NCI-H446 treated with DMSO at 0.1 percent for 48 hours (cell line): ENCODE measurements around the gene STAB1.

ENCODE experiments used
- DNase-seq: peaks from one replicate; lab custom pipeline; 2025; lab: John Stamatoyannopoulos, UW

STAB1 gene

GRCh38 chr3:52503788-52504424, 8.8 kb downstream of the STAB1 start:
- no peak for DNase-seq

GRCh38 chr3:52504977-52505376, 9.8 kb downstream of the STAB1 start:
- DNase-seq = no peak

DNA sequence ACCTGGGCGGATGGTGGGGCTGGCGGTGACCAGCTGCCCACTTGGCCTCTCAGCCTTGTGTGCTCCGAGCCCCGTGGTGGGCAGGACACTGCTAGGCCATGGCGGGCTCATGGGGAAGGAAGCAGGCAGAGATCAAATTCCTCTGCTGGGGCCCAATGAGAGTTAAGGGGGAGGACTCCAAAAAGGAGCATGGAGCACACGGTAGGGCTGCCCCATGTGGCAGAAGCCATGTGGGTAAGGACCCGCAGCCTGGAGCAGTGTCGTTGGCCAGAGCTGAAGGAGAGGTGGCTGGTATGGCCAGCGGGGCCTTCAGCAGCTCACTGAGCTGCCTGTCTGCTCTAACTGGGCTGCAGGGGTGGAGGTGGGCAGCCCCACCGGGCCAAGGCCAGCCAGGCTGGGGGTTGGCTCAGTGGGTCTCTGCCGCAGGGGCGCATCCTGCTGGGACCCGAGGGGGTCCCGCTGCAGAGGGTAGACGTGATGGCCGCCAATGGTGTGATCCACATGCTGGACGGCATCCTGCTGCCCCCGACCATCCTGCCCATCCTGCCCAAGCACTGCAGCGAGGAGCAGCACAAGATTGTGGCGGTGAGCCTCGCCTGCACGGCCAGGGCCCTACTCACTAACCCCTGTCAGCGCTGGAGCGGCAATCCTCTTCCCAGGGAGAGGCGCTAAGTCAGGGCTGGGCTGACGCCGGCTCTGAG, 11.3 kb downstream of the STAB1 start:
- DNase-seq = no peak

- no peak for DNase-seq
These were observed 12.2 kb downstream of the STAB1 start for GRCh38 chr3:52507359-52507758.

DNA sequence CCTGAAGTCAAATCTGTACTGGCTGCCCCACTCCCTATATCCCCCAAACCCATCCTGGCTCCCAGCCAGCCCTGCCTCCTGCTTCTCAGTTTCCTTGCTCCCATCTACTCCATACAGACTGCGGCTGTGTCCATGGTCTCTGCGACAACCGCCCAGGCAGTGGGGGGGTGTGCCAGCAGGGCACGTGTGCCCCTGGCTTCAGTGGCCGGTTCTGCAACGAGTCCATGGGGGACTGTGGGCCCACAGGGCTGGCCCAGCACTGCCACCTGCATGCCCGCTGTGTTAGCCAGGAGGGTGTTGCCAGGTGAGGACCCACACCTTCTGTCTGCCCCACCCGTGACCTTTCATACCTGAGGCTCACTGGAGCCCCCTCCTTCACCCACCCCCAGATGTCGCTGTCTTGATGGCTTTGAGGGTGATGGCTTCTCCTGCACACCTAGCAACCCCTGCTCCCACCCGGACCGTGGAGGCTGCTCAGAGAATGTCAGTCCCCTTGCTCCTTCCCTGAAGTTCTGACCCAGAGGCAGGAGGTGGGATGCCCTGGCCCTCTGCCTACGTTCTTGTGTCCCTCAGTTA, 14.7 kb downstream of the STAB1 start:
- no peak for DNase-seq

- DNase-seq = no peak
These were observed 16.4 kb downstream of the STAB1 start for GRCh38 chr3:52511509-52511908.

DNA sequence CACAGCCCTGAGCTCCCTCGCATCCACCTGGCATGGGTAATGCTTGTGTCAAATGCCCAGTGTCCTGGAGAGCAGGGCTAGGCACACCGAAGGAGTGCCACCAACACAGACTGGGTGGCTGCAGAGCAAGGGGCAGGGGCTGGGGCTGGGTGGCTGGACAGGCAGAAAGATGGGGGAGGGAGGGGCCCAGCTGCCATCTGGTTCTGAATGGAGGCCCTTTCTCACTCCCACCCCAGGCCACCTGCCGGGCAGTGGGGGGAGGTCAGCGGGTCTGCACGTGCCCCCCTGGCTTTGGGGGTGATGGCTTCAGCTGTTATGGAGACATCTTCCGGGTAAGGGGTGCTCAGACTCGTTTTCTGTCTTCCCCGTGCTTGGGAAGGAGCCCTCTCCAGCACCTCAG, 17.0 kb downstream of the STAB1 start:
- no peak for DNase-seq

DNA sequence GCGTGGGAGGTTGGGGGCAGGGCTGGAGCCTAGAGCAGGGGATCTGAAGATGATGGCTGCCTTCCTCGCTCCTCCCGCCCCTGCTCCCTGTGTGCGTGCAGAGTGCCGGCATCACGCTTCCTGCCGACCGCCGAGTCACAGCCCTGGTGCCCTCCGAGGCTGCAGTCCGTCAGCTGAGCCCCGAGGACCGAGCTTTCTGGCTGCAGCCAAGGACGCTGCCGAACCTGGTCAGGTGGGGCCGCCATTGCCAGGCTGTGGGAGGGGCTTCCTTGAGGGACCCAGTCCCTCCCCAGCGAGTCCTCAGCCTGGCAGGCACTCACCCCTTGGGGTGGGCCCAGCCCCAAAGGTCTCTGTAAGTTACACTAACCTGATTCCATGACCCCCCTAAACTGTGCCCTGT, 17.6 kb downstream of the STAB1 start:
- no peak for DNase-seq

GRCh38 chr3:52513281-52513680, 18.1 kb downstream of the STAB1 start:
- no peak for DNase-seq

GRCh38 chr3:52514576-52514975, 19.4 kb downstream of the STAB1 start:
- DNase-seq = no peak

- no peak for DNase-seq
These were observed 20.1 kb downstream of the STAB1 start for GRCh38 chr3:52515192-52515591.

DNA sequence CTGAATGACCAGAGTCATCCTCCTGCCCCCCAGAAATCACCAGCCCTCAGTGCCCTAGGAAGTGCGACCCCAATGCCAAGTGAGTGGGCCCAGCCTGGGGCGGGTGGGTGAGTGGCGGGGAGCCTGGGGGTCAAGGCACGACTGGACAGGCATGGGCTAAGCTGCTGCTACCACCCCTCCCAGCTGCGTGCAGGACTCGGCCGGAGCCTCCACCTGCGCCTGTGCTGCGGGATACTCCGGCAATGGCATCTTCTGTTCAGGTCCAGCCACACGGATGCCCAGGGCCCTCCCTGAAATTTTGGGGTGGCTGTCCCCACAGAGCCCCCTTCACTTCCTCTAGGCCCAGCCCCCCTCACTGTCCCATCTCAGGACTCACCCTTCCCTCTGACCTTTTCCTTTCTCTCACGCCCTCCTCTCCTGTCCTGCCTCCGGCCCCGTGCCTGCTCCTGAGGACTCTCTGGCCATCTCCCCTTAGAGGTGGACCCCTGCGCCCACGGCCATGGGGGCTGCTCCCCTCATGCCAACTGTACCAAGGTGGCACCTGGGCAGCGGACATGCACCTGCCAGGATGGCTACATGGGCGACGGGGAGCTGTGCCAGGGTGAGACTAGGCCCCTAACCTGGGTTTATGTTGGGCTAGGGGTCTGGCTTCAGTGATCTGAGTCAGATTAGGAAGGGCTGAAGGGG, 21.5 kb downstream of the STAB1 start:
- no peak for DNase-seq

DNA sequence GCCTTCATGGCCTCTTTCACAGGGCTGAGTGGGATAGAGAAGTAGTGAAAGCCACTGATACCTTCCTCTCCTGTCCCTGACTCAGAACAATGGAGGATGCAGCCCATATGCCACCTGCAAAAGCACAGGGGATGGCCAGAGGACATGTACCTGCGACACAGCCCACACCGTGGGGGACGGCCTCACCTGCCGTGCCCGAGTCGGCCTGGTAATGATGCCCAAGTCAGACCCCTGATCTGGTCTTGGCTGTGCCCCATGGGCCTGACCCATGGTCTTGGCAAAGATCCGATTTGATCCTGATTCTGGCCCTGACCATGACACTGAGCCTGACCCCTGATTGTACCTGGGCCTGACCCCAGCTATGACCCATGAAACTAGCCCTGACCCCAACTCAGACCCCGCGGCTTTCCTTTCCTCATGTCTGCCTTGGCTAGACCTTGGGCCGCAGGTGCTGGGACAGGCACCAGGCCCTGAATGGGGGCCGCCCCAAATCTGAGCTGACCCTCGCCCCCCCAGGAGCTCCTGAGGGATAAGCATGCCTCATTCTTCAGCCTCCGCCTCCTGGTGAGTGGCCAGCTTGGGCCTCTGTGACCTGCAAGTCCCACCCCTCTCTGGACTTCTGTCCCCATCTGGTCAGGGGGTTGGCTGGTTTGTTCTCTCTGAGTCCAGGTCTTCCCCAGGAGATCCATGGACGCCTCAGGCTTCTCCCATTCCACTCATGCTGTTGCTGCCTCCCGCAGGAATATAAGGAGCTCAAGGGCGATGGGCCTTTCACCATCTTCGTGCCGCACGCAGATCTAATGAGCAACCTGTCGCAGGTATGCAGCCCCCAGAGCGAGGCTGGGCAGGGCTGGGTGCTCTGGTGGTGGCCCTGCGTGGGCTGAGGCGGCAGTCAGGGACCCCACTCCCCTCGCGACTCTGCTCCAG, 22.9 kb downstream of the STAB1 start:
- no peak for DNase-seq

DNA sequence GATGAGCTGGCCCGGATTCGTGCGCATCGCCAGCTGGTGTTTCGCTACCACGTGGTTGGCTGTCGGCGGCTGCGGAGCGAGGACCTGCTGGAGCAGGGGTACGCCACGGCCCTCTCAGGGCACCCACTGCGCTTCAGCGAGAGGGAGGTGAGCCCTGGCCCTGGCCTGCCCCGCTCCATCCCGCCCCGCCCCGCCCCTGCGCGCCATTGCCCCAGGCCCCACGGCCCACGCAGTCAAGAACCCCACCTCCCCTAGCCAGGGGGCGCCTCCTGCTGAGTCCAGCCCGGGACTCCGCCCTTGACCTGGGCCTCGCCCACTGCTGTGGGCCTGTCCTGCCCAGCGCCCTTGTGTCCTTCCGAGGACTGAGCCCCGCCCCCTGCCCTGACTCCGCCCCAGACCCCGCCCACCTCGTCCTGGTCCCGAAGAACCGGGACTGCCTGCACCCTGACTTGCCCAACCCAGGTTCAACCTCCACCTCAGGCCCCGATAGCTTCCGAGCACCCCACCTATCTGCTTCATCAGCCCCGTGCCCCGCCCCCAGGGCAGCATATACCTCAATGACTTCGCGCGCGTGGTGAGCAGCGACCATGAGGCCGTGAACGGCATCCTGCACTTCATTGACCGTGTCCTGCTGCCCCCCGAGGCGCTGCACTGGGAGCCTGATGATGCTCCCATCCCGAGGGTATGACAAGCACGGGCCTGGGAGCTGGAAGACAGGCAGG, 23.7 kb downstream of the STAB1 start:
- DNase-seq = no peak

DNA sequence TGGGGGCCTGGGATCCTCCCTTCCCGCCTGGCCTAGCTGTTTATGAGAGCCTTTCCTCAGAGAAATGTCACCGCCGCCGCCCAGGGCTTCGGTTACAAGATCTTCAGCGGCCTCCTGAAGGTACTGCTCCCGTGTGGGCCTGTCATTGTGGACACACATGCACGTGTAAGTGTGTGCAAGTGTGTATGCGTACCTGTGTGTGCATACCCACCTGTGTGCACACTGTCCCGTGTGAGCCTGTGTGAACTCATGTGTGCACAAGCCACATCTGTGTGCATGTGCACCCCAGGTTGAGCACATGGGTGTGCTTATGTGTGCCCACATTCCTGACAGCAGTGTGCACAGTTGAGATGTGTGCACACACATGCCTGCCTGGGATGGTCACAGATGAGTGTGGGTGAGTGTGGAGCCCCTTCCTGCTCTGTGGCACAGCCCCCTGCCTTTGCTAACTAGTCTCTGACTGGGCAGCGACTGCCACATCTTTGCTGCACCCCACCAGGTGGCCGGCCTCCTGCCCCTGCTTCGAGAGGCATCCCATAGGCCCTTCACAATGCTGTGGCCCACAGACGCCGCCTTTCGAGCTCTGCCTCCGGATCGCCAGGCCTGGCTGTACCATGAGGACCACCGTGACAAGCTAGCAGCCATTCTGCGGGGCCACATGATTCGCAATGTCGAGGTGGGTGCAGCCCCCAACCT, 24.5 kb downstream of the STAB1 start:
- no peak for DNase-seq

- DNase-seq = no peak
These were observed 25.1 kb downstream of the STAB1 start for GRCh38 chr3:52520141-52520667.

DNA sequence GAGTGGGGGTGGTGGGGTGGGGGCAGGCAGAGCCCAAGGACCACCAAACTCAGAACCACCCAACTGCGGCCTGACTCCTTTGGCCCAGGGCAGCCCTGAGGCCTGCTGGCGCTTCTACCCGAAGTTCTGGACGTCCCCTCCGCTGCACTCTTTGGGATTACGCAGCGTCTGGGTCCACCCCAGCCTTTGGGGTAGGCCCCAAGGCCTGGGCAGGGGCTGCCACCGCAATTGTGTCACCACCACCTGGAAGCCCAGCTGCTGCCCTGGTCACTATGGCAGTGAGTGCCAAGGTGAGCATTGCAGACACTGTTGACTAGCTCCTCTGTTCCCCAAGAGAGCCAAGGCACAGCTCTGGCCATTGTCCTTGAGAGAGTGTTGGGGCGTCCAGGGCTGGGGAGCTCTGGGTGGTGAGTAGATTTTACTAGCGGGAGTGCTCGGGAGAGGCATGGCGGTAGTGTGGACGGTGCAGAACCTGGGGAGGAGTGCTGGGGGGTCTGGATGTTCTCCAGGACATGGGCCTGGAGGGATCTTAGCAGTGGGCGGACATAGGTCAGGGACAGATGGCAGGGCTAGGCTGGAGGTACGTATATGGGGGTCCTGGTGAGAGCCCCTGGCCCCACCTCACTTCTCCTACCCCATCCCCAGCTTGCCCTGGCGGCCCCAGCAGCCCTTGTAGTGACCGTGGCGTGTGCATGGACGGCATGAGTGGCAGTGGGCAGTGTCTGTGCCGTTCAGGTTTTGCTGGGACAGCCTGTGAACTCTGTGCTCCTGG, 25.8 kb downstream of the STAB1 start:
- no peak for DNase-seq

DNA sequence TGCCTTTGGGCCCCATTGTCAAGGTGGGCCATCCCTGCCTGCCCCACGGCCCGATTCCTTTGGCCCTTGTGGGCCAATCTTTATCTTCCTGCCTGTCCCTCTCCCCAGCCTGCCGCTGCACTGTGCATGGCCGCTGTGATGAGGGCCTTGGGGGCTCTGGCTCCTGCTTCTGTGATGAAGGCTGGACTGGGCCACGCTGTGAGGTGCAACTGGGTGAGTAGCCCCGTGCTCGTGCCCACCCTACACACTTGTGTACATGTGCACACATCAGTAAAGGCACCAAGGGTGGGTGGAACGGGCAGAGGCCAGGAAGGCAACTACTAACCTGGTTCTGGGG, 26.3 kb downstream of the STAB1 start:
- DNase-seq = no peak

GRCh38 chr3:52521881-52522650, 26.9 kb downstream of the STAB1 start:
- DNase-seq = no peak
